K562 (cell line): ENCODE data around the gene TENM3. TPM values are rescaled to one million over a fixed set of nuclear protein-coding genes. Genes with fewer than 3 reads are reported as not detected.

Experiments used
- ATAC-seq: fragments of 200-7000 bp; cut with Tn5 transposase; 3 replicates; pipeline ENCODE4 v1.9.1; 2020; ENCODE audit warnings: moderate library complexity
- BruUV-seq: library from RNA; stranded (reverse); fragments of 400-500 nt; replicated peaks from 2 replicates; lab custom pipeline; 2021; lab: Mats Ljungman, UMichigan
- CTCF ChIA-PET: fragments of 300-600 bp; formaldehyde crosslinking; extraction: SDS; loops from one replicate; lab custom pipeline; 2021; ENCODE audit warnings: low intra/inter-chr PET ratio; lab: Yijun Ruan, JAX
- POLR2A ChIA-PET: fragments of 300-600, 350-650 bp; sonication (Branson Sonifier 250); formaldehyde crosslinking; extraction: SDS; loops from one replicate; lab custom pipeline; 2021; ENCODE audit warnings: antibody characterized with exemption, inconsistent platforms; lab: Yijun Ruan, JAX
- DNase-seq, 4 experiments: peaks; one replicate each; pipeline versions ENCODE4 v3.0.0 to v3.0.0-alpha.2; 2011 to 2018; ENCODE audit warnings: low spot score in 3 of 4, mixed read lengths in 3 of 4; ENCODE audit errors: extremely low read depth in 1 of 4
- FAIRE-seq: peaks from 2 replicates; lab custom pipeline; 2011; peaks lifted over from hg19 to GRCh38; lab: Jason Lieb, UNC
- H2AFZ ChIP-seq: 2 replicates; pipeline ENCODE4 v1.6.0; 2011; ENCODE audit warnings: low read depth, low read length, control low read depth, inconsistent platforms
- H3K27ac ChIP-seq: fragments of 200-600 bp; 3 replicates; pipeline ENCODE4 v1.8.0; 2011; ENCODE audit warnings: low read depth, mild to moderate bottlenecking, control low read depth, inconsistent platforms, low read length, moderate library complexity, mixed read lengths; ENCODE audit errors: extremely low read depth
- H3K27me3 ChIP-seq, 2 experiments: fragments of 300-600 bp in 1 of 2; 2 replicates in 1 of 2; 3 replicates in 1 of 2; pipeline versions ENCODE4 v1.6.0 to v1.8.0; 2011; ENCODE audit warnings: inconsistent platforms in 2 of 2, low read length in 2 of 2, mild to moderate bottlenecking in 1 of 2, mixed read lengths in 1 of 2, moderate library complexity in 1 of 2; ENCODE audit not compliant: control insufficient read depth in 2 of 2, insufficient read depth in 2 of 2
- H3K36me3 ChIP-seq: fragments of 300-600 bp; 3 replicates; pipeline ENCODE4 v1.8.0; 2011; ENCODE audit warnings: mild to moderate bottlenecking, low read length, inconsistent platforms; ENCODE audit not compliant: control insufficient read depth, insufficient read depth
- H3K4me1 ChIP-seq, 2 experiments: fragments of 200-600 bp in 1 of 2; replicated peaks in 1 of 2; 2 replicates in 1 of 2; 3 replicates in 1 of 2; pipeline versions ENCODE4 v1.5.1 to v1.8.0; 2011; ENCODE audit warnings: inconsistent platforms in 2 of 2, low read length in 2 of 2, mild to moderate bottlenecking in 1 of 2, mixed read lengths in 1 of 2, moderate library complexity in 1 of 2; ENCODE audit not compliant: control insufficient read depth in 2 of 2, insufficient read depth in 2 of 2
- H3K4me2 ChIP-seq: 2 replicates; pipeline ENCODE4 v1.6.1; 2011; ENCODE audit warnings: low read length, control low read depth, inconsistent platforms, mixed read lengths; ENCODE audit not compliant: insufficient read depth
- H3K4me3 ChIP-seq: fragments of 200-600 bp; sonication (generic), shearing (Covaris generic); 2 replicates; pipeline ENCODE4 v1.5.1; 2016; ENCODE audit warnings: control low read depth, inconsistent platforms
- H3K79me2 ChIP-seq: fragments of 200-600 bp; 3 replicates; pipeline ENCODE4 v1.8.0; 2011; ENCODE audit warnings: low read length, inconsistent platforms; ENCODE audit not compliant: control insufficient read depth, insufficient read depth
- H3K9ac ChIP-seq, 2 experiments: 2 replicates each; pipeline versions ENCODE4 v1.6.0 to v1.6.1; 2011; ENCODE audit warnings: low read depth in 2 of 2, low read length in 2 of 2, control low read depth in 1 of 2, inconsistent platforms in 1 of 2, mild to moderate bottlenecking in 1 of 2, mixed read lengths in 1 of 2; ENCODE audit not compliant: insufficient read depth in 1 of 2
- H3K9me1 ChIP-seq: one replicate; pipeline ENCODE4 v1.6.0; 2011; ENCODE audit warnings: inconsistent platforms, mild to moderate bottlenecking, low read length, moderate library complexity; ENCODE audit not compliant: control insufficient read depth, insufficient read depth
- H3K9me3 ChIP-seq: replicated peaks from 2 replicates; pipeline ENCODE4 v1.5.1; 2011; ENCODE audit warnings: low read depth, low read length, inconsistent platforms; ENCODE audit not compliant: control insufficient read depth, insufficient read depth
- H4K20me1 ChIP-seq: replicated peaks from 2 replicates; pipeline ENCODE4 v1.6.1; 2011; ENCODE audit warnings: low read length, inconsistent platforms, mixed read lengths; ENCODE audit not compliant: control insufficient read depth, insufficient read depth
- ATF3 ChIP-seq, 2 experiments: fragments of 450-650 bp in 1 of 2; sonication (generic) in 1 of 2; formaldehyde crosslinking in 1 of 2; IDR thresholded peaks in 1 of 2; conservative IDR thresholded peaks in 1 of 2; 2 replicates each; pipeline versions ENCODE4 v1.6.1 to v1.8.1; 2016 to 2023; ENCODE audit warnings: mild to moderate bottlenecking in 2 of 2, moderate library complexity in 2 of 2, inconsistent platforms in 1 of 2, missing genetic modification reagents in 1 of 2
- CREM ChIP-seq: IDR thresholded peaks from 2 replicates; pipeline ENCODE4 v1.6.1; 2014; ENCODE audit warnings: antibody characterized with exemption, low read depth
- MEF2A ChIP-seq: IDR thresholded peaks from 2 replicates; pipeline ENCODE4 v1.6.1; 2011; ENCODE audit warnings: low read depth, mild to moderate bottlenecking, low read length, moderate library complexity; ENCODE audit not compliant: control insufficient read depth
- MYC ChIP-seq, 2 experiments: fragments of 250-450 bp in 1 of 2; sonication (Bioruptor Pico) in 1 of 2; IDR thresholded peaks; 2 replicates each; pipeline versions ENCODE4 v1.5.1 to v1.6.1; 2012 to 2021; ENCODE audit warnings: low read depth in 2 of 2, borderline replicate concordance in 1 of 2, improper control_type of control experiment in 1 of 2, low read length in 1 of 2, mild to moderate bottlenecking in 1 of 2, moderate library complexity in 1 of 2
- PTBP1 ChIP-seq: fragments of 200-400 bp; formaldehyde crosslinking; IDR thresholded peaks from 2 replicates; pipeline ENCODE4 v1.6.1; 2017; ENCODE audit warnings: low read depth, low read length
- SMARCA5 ChIP-seq: fragments of 450-650 bp; IDR thresholded peaks from 2 replicates; pipeline ENCODE4 v1.6.1; 2016
- TSC22D4 ChIP-seq: fragments of 450-650 bp; IDR thresholded peaks from 2 replicates; pipeline ENCODE4 v1.6.1; 2016; ENCODE audit warnings: missing genetic modification characterization, missing biosample characterization, control low read depth
- U2AF2 ChIP-seq: fragments of 200-400 bp; formaldehyde crosslinking; optimal IDR thresholded peaks from 2 replicates; pipeline ENCODE3; 2017; ENCODE audit warnings: low read depth, mild to moderate bottlenecking, low read length
- ZNF121 ChIP-seq: sonication (generic); formaldehyde crosslinking; conservative IDR thresholded peaks from 2 replicates; pipeline ENCODE4 v1.8.0; 2022; ENCODE audit warnings: missing genetic modification reagents
- ZNF24 ChIP-seq: fragments of 450-650 bp; IDR thresholded peaks from 2 replicates; pipeline ENCODE4 v1.6.1; 2016
- ZNF318 ChIP-seq, 2 experiments: fragments of 450-650 bp; IDR thresholded peaks; 2 replicates each; pipeline ENCODE4 v1.6.1; 2016; ENCODE audit warnings: mild to moderate bottlenecking in 2 of 2, borderline replicate concordance in 1 of 2, low read depth in 1 of 2, moderate library complexity in 1 of 2
- ZNF57 ChIP-seq: fragments of 450-650 bp; formaldehyde crosslinking; IDR thresholded peaks from 2 replicates; pipeline ENCODE4 v1.4.0; 2020; ENCODE audit warnings: mild to moderate bottlenecking, moderate library complexity
- ZNF766 ChIP-seq: fragments of 200-800 bp; sonication (Bioruptor generic); conservative IDR thresholded peaks from 2 replicates; pipeline ENCODE4 v1.6.1; 2016; ENCODE audit warnings: missing genetic modification characterization, missing compliant biosample characterization
- WGBS: fragments of 100-300 bp; shearing (Covaris generic); methylation state at CpG from one replicate; pipeline ENCODE4 v1.1.6; 2016; ENCODE audit warnings: low coverage, mixed read lengths; ENCODE audit not compliant: insufficient coverage; ENCODE audit errors: missing lambda C conversion rate; 5-methylcytosine and 5-hydroxymethylcytosine counted together
- in situ Hi-C: fragments of 300-500 bp; cut with MboI; formaldehyde crosslinking; loops from 4 replicates; pipeline ENCODE4 v1.15.0; 2018; ENCODE audit warnings: inconsistent platforms, mixed read lengths
- intact Hi-C: fragments of 100-400 bp; cut with micrococcal nuclease; formaldehyde crosslinking; loops from 2 replicates; pipeline ENCODE4 v1.14.2; 2022
- polyA plus RNA-seq, 8 experiments: library from polyadenylated mRNA; depleted of rRNA in 4 of 8; stranded (reverse) in 5 of 8; unstranded in 3 of 8; fragments of >200 nt; fragmentation: Nextera tagmentation in 2 of 8; fragmentation: Illumina TruSeq in 1 of 8; extraction: Ambion mirVana in 2 of 8; extraction: Trizol in 1 of 8; gene quantifications; 2 replicates each; pipeline versions ENCODE4 v1.2.1 to v1.2.3, GENCODE V29; 2011 to 2014; ENCODE audit warnings: inconsistent platforms in 1 of 8, missing spikeins in 1 of 8
- total RNA-seq, 7 experiments: library from RNA; depleted of rRNA in 6 of 7; stranded (reverse); fragments of >200 nt in 6 of 7; fragmentation: Illumina TruSeq in 2 of 7; extraction: Trizol in 2 of 7; gene quantifications; 2 replicates each; pipeline versions ENCODE4 v1.2.1 to v1.2.3, GENCODE V29; 2011 to 2021; ENCODE audit warnings: low replicate concordance in 1 of 7

The TENM3 gene
- total and polyA plus RNA-seq, 9 of the 15 experiments (the other 6 are each of a cell fraction or from before 2014, with no cell fraction given): 0.01 to 0.02 TPM; not detected in 7

- TF ChIP-seq CREM: no peak
- TF ChIP-seq MEF2A: no peak
- no peak for TF ChIP-seq ZNF24
- TF ChIP-seq U2AF2: no peak
- TF ChIP-seq TSC22D4 (tag): no peak
- TF ChIP-seq ZNF57 (CRISPR knock-in tag): no peak
- TF ChIP-seq MYC (IDR thresholded peaks at IDR 0.05; ENCODE audit: low read depth, low read length): no peak
- TF ChIP-seq MYC (CRISPR knock-in tag; IDR thresholded peaks at IDR 0.05; ENCODE audit: borderline replicate concordance, low read depth): no peak
- TF ChIP-seq SMARCA5: no peak
- TF ChIP-seq ZNF121: no peak
Measured at GRCh38 chr4:182465979-182466378, 222.8 kb downstream of the TENM3 start (continued).

- Histone ChIP-seq H3K4me3 (no peak overlapping the region), H3K4me1 (no peaks in the 10 kb centered on the region), H2AFZ (no peak overlapping the region), H3K9ac (no peak overlapping the region), H3K9me3 (no peaks in the 10 kb centered on the region), H3K9me1 (no peaks in the 10 kb centered on the region), H3K27me3 (no peaks in the 10 kb centered on the region), H3K27ac (no peak overlapping the region), H3K4me2 (no peak overlapping the region), H3K79me2 (no peaks in the 10 kb centered on the region), H4K20me1 (no peaks in the 10 kb centered on the region), H3K36me3 (no peaks in the 10 kb centered on the region)
- ChIA-PET CTCF (no interaction called here), POLR2A (no interaction called here)
- intact Hi-C loops (no loop called here), in situ Hi-C loops (loop anchor here (25.0 kb wide), 1 partner anchor 792 kb away; no protein-coding TSS in a partner anchor)
- 0% methylated on average over 2 of the region's 2 CpGs for WGBS
- DNase-seq (no peak), ATAC-seq (no peak), FAIRE-seq (no peak)
- no TSS peak for BruUV-seq
- TF ChIP-seq ATF3 (IDR thresholded peaks at IDR 0.05) (no peak), ATF3 (CRISPR knock-in tag; conservative IDR thresholded peaks at IDR 0.05) (no peak), ZNF766 (CRISPR knock-in tag) (no peak), PTBP1 (no peak), ZNF318 (IDR thresholded peaks at IDR 0.05; ENCODE audit: borderline replicate concordance in 1 of 2, low read depth in 1 of 2) (no peak)
Measured at GRCh38 chr4:182470215-182470614, 227.0 kb downstream of the TENM3 start.
